GM12874 (cell line): ENCODE measurements around the gene MED26.

Experiments
- CTCF ChIP-seq: IDR thresholded peaks from 2 replicates; pipeline ENCODE4 v1.5.1; 2011; ENCODE audit warnings: low read depth, mild to moderate bottlenecking, control low read depth, low read length, moderate library complexity; ENCODE audit not compliant: insufficient read depth

The MED26 gene

GRCh38 chr19:16654627-16655026, 26.6 kb upstream of the MED26 start:
- no peak for TF ChIP-seq CTCF

GRCh38 chr19:16654140-16654539, 26.1 kb upstream of the MED26 start:
- TF ChIP-seq CTCF: no peak

- no peak for TF ChIP-seq CTCF
These were observed 24.9 kb upstream of the MED26 start for GRCh38 chr19:16652854-16653253.

- TF ChIP-seq CTCF: no peak
These were observed 22.8 kb upstream of the MED26 start for GRCh38 chr19:16650821-16651220.

- no peak for TF ChIP-seq CTCF
These were observed 21.7 kb upstream of the MED26 start for GRCh38 chr19:16649734-16650133.

GRCh38 chr19:16645140-16645539, 17.1 kb upstream of the MED26 start:
- no peak for TF ChIP-seq CTCF

GRCh38 chr19:16641695-16642094, 13.7 kb upstream of the MED26 start:
- TF ChIP-seq CTCF: no peak

GRCh38 chr19:16640951-16641350, 12.9 kb upstream of the MED26 start:
- no peak for TF ChIP-seq CTCF
